SK-N-SH treated with all-trans-retinoic acid at 6 μM for 48 hours (cell line): ENCODE results near the gene TAF6L.

Source experiments
- ATAC-seq: fragments of 200-7000 bp; cut with Tn5 transposase; 3 replicates; pipeline ENCODE4 v1.9.1; 2020; ENCODE audit warnings: mild to moderate bottlenecking, moderate library complexity
- ARNTL ChIP-seq: fragments of 450-650 bp; formaldehyde crosslinking; IDR thresholded peaks from 2 replicates; pipeline ENCODE4 v1.5.0; 2020; ENCODE audit warnings: low read depth, mild to moderate bottlenecking, moderate library complexity, borderline replicate concordance
- BACH2 ChIP-seq: fragments of 250-450 bp; sonication (Bioruptor Pico); IDR thresholded peaks from 2 replicates; pipeline ENCODE4 v1.9.0; 2021; ENCODE audit warnings: mild to moderate bottlenecking, borderline replicate concordance
- CREB5 ChIP-seq: fragments of 250-450 bp; sonication (Bioruptor Pico); IDR thresholded peaks from 2 replicates; pipeline ENCODE4 v1.5.1; 2020; ENCODE audit warnings: low read depth, mild to moderate bottlenecking, moderate library complexity
- CSDC2 ChIP-seq: fragments of 250-450 bp; sonication (Bioruptor Pico); IDR thresholded peaks from 2 replicates; pipeline ENCODE4 v1.5.0; 2020; ENCODE audit warnings: mild to moderate bottlenecking, moderate library complexity
- GLIS3 ChIP-seq: fragments of 250-450 bp; sonication (Bioruptor Pico); IDR thresholded peaks from 2 replicates; pipeline ENCODE4 v1.5.0; 2020; ENCODE audit warnings: mild to moderate bottlenecking, moderate library complexity
- ISL1 ChIP-seq: fragments of 250-450 bp; sonication (Bioruptor Pico); IDR thresholded peaks from 2 replicates; pipeline ENCODE4 v2.1.2; 2022; ENCODE audit warnings: mild to moderate bottlenecking, moderate library complexity
- OSR1 ChIP-seq: fragments of 250-450 bp; sonication (Bioruptor Pico); IDR thresholded peaks from 2 replicates; pipeline ENCODE4 v1.8.0; 2022; ENCODE audit warnings: moderate library complexity, mild to moderate bottlenecking, inconsistent platforms
- PPARA ChIP-seq: fragments of 250-450 bp; sonication (Bioruptor Pico); IDR thresholded peaks from 2 replicates; pipeline ENCODE4 v1.5.0; 2020; ENCODE audit warnings: mild to moderate bottlenecking, borderline replicate concordance
- RARB ChIP-seq: fragments of 250-450 bp; sonication (Bioruptor Pico); IDR thresholded peaks from 2 replicates; pipeline ENCODE4 v1.8.0; 2021; ENCODE audit warnings: mild to moderate bottlenecking, moderate library complexity
- SNAI2 ChIP-seq: fragments of 250-450 bp; sonication (Bioruptor Pico); IDR thresholded peaks from 2 replicates; pipeline ENCODE4 v1.5.0; 2020; ENCODE audit warnings: mild to moderate bottlenecking, moderate library complexity
- TOX ChIP-seq: fragments of 250-450 bp; sonication (Bioruptor Pico); IDR thresholded peaks from 2 replicates; pipeline ENCODE4 v1.8.0; 2021; ENCODE audit warnings: mild to moderate bottlenecking, moderate library complexity, borderline replicate concordance
- ZFP3 ChIP-seq: fragments of 250-450 bp; sonication (Bioruptor Pico); IDR thresholded peaks from 2 replicates; pipeline ENCODE4 v1.5.0; 2020; ENCODE audit warnings: mild to moderate bottlenecking, moderate library complexity
- ZFP30 ChIP-seq: fragments of 450-650 bp; formaldehyde crosslinking; IDR thresholded peaks from 2 replicates; pipeline ENCODE4 v1.5.0; 2022; ENCODE audit warnings: mild to moderate bottlenecking, moderate library complexity
- ZNF565 ChIP-seq: fragments of 450-650 bp; formaldehyde crosslinking; conservative IDR thresholded peaks from 2 replicates; pipeline ENCODE4 v1.5.0; 2020; ENCODE audit warnings: low read depth, mild to moderate bottlenecking, moderate library complexity
- ZNF70 ChIP-seq: fragments of 450-650 bp; formaldehyde crosslinking; IDR thresholded peaks from 2 replicates; pipeline ENCODE4 v1.5.0; 2020; ENCODE audit warnings: mild to moderate bottlenecking, moderate library complexity
- ZNF8 ChIP-seq: fragments of 450-650 bp; formaldehyde crosslinking; IDR thresholded peaks from 2 replicates; pipeline ENCODE4 v1.5.0; 2020; ENCODE audit warnings: mild to moderate bottlenecking, moderate library complexity
- TF ChIP-seq, protein P1 (sequence below): fragments of 250-450 bp; sonication (Bioruptor Pico); IDR thresholded peaks from 2 replicates; pipeline ENCODE4 v1.5.0; 2020; ENCODE audit warnings: mild to moderate bottlenecking, moderate library complexity
- TF ChIP-seq, protein P2 (sequence below): fragments of 250-450 bp; sonication (Bioruptor Pico); IDR thresholded peaks from 2 replicates; pipeline ENCODE4 v1.8.0; 2020; ENCODE audit warnings: mild to moderate bottlenecking, moderate library complexity, borderline replicate concordance
- TF ChIP-seq, protein P3 (sequence below): fragments of 250-450 bp; sonication (Bioruptor Pico); IDR thresholded peaks from 2 replicates; pipeline ENCODE4 v1.8.0; 2021; ENCODE audit warnings: low read depth, mild to moderate bottlenecking, moderate library complexity, borderline replicate concordance

TAF6L gene

DNA sequence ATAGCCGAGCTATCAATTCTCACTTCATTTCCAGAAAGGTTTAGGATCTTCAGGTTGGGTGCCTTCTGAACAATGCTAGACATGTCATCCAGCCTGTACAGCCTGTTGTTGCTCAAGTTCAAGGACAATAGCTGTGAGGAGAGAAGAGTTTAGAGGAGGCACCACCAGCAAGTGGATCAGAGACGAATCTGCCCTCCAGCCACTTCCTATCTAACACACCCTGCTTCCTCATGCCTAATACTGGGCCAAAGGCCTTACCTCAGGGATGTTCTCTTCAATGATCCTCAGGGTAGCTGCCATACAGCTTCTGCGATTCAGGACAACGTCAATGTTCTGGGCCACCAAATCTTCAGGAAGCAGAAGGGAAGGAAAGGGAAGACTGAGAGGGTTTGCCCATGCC is 29.9 kb downstream of the TAF6L start:
- TF ChIP-seq ZFP3 (no peak), ZFP30 (no peak), ZNF565 (CRISPR knock-in tag) (no peak)
- TF ChIP-seq, all 23 proteins: peak for 0
- ATAC-seq = no peak

DNA sequence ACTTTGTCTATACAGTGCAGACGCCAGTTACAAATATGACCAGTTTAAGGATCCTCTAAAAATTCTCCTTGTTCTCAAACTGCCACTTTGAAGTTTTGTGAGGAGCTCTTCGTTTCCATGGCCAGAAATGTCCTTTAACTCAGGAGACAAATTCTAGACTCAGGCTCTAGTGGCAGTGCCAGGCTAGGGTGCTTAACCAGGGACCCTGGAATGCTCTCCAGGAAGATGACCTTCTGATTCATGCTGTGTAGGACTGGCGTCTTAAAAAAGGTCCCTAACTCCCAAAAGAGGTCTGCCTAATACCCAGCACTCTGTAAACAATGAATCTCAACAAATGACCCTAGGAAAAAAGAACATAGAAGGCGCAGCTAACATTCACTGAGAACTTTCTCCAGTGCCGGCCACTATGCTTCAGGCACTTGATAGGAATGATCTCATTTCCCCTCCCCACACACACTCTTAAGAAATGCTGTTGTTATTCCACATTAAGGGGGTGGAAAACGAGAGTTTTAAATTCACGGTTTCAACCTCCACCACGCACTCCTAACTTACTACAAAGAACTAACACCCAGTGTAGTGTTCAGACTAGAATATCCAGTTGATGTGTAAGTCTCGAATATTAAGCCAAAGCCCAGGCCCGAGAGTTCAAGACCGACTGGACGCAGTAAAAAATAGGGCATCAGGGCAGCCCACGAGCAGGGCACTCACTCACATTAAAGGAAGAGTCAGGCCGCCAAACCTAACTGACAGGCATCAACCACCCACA is 33.3 kb downstream of the TAF6L start:
- peak; percentile 28 for ATAC-seq

GRCh38 chr11:62805076-62805892 is 34.1 kb downstream of the TAF6L start, which contains the start of gene NXF1:
NXF1 (minus strand) TSS chr11:62805440; CDS start chr11:62805356, 84 bp downstream.
- peak; percentile 88 for ATAC-seq
- TF ChIP-seq RARB (CRISPR knock-in tag) (peak; percentile 66; the same call in 1 of the 2 replicates), SNAI2 (CRISPR knock-in tag) (no peak), ZFP3 (no peak), GLIS3 (CRISPR knock-in tag) (peak; percentile 75), OSR1 (CRISPR knock-in tag) (no peak), CSDC2 (CRISPR knock-in tag) (no peak), TOX (peak; percentile 49; the same call in 1 of the 2 replicates), PPARA (CRISPR knock-in tag) (no peak), ZFP30 (no peak), ARNTL (CRISPR knock-in tag) (no peak), CREB5 (CRISPR knock-in tag) (no peak), ISL1 (CRISPR knock-in tag) (no peak), BACH2 (CRISPR knock-in tag) (no peak), ZNF70 (CRISPR knock-in tag) (peak; percentile 14; the same call in 1 of the 2 replicates), ZNF565 (CRISPR knock-in tag) (no peak), ZNF8 (no peak)
- TF ChIP-seq, protein P1, sequence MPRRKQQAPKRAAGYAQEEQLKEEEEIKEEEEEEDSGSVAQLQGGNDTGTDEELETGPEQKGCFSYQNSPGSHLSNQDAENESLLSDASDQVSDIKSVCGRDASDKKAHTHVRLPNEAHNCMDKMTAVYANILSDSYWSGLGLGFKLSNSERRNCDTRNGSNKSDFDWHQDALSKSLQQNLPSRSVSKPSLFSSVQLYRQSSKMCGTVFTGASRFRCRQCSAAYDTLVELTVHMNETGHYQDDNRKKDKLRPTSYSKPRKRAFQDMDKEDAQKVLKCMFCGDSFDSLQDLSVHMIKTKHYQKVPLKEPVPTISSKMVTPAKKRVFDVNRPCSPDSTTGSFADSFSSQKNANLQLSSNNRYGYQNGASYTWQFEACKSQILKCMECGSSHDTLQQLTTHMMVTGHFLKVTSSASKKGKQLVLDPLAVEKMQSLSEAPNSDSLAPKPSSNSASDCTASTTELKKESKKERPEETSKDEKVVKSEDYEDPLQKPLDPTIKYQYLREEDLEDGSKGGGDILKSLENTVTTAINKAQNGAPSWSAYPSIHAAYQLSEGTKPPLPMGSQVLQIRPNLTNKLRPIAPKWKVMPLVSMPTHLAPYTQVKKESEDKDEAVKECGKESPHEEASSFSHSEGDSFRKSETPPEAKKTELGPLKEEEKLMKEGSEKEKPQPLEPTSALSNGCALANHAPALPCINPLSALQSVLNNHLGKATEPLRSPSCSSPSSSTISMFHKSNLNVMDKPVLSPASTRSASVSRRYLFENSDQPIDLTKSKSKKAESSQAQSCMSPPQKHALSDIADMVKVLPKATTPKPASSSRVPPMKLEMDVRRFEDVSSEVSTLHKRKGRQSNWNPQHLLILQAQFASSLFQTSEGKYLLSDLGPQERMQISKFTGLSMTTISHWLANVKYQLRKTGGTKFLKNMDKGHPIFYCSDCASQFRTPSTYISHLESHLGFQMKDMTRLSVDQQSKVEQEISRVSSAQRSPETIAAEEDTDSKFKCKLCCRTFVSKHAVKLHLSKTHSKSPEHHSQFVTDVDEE (CRISPR knock-in tag) = no peak
- TF ChIP-seq, protein P2, sequence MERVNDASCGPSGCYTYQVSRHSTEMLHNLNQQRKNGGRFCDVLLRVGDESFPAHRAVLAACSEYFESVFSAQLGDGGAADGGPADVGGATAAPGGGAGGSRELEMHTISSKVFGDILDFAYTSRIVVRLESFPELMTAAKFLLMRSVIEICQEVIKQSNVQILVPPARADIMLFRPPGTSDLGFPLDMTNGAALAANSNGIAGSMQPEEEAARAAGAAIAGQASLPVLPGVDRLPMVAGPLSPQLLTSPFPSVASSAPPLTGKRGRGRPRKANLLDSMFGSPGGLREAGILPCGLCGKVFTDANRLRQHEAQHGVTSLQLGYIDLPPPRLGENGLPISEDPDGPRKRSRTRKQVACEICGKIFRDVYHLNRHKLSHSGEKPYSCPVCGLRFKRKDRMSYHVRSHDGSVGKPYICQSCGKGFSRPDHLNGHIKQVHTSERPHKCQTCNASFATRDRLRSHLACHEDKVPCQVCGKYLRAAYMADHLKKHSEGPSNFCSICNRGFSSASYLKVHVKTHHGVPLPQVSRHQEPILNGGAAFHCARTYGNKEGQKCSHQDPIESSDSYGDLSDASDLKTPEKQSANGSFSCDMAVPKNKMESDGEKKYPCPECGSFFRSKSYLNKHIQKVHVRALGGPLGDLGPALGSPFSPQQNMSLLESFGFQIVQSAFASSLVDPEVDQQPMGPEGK (CRISPR knock-in tag) = 0 out of 2 replicates have a peak, but pooled peaks have one; percentile 45
- TF ChIP-seq, protein P3, sequence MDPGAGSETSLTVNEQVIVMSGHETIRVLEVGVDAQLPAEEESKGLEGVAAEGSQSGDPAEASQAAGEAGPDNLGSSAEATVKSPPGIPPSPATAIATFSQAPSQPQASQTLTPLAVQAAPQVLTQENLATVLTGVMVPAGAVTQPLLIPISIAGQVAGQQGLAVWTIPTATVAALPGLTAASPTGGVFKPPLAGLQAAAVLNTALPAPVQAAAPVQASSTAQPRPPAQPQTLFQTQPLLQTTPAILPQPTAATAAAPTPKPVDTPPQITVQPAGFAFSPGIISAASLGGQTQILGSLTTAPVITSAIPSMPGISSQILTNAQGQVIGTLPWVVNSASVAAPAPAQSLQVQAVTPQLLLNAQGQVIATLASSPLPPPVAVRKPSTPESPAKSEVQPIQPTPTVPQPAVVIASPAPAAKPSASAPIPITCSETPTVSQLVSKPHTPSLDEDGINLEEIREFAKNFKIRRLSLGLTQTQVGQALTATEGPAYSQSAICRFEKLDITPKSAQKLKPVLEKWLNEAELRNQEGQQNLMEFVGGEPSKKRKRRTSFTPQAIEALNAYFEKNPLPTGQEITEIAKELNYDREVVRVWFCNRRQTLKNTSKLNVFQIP (CRISPR knock-in tag) = no peak

More for the DNA sequence above, 33.3 kb downstream of the TAF6L start:
- TF ChIP-seq RARB (CRISPR knock-in tag) = no peak
- TF ChIP-seq, protein P2 (CRISPR knock-in tag) = no peak
- no peak for TF ChIP-seq OSR1 (CRISPR knock-in tag)
- TF ChIP-seq ZNF70 (CRISPR knock-in tag) = no peak
- no peak for TF ChIP-seq CREB5 (CRISPR knock-in tag)
